ENCODE results near the gene DDX23.

DNA sequence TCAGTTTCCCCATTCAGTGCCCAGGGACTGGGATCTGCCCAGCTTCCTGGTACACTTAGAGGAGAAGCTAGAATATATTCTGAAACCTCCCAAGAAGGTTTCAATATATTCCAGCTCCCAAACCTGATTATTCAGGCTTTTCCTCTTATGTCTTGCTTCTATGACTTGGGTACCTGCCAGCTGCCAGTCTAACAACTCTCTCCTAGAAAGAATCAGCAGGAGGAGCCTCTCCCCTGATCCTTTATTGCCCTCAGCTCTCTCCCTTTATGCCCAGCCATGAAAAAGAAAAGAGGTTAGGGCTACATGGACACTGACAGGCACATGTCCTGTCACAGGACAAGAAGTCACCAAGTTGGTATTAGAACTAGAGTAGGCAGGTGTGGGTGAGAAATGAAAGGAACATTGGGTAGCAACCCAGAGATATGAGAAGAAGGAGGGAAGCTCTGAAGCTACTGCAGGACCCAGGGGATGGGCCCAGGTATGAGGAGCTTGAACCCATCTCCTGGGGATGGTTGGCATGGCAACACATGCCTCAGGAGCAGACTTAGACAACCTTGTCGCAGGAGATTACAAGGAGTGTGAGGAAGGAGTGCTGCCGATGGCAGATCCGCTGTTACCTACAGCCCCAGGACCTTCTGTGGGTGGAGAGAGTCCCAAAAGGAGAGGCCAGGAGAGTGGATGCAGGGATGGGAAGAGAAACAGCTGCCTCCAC lies 35.7 kb downstream of the DDX23 start:
- TF ChIP-seq, protein P1, sequence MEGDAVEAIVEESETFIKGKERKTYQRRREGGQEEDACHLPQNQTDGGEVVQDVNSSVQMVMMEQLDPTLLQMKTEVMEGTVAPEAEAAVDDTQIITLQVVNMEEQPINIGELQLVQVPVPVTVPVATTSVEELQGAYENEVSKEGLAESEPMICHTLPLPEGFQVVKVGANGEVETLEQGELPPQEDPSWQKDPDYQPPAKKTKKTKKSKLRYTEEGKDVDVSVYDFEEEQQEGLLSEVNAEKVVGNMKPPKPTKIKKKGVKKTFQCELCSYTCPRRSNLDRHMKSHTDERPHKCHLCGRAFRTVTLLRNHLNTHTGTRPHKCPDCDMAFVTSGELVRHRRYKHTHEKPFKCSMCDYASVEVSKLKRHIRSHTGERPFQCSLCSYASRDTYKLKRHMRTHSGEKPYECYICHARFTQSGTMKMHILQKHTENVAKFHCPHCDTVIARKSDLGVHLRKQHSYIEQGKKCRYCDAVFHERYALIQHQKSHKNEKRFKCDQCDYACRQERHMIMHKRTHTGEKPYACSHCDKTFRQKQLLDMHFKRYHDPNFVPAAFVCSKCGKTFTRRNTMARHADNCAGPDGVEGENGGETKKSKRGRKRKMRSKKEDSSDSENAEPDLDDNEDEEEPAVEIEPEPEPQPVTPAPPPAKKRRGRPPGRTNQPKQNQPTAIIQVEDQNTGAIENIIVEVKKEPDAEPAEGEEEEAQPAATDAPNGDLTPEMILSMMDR (IDR thresholded peaks at IDR 0.05), result no peak
- no peak for TF ChIP-seq POLR2AphosphoS5 (IDR thresholded peaks at IDR 0.05)
- no peak for TF ChIP-seq POLR2A (IDR thresholded peaks at IDR 0.05)
- no peak for TF ChIP-seq EP300 (IDR thresholded peaks at IDR 0.05)

Measured in upper lobe of left lung (tissue), 4 donors.